A673 (cell line): Measurements from ENCODE around the gene CTNNA2. TPM values are rescaled to one million over a fixed set of nuclear protein-coding genes. Genes with fewer than 3 reads are reported as not detected.

Experiments used
- BruUV-seq: library from RNA; stranded (reverse); fragments of 400-500 nt; replicated peaks from 2 replicates; lab custom pipeline; 2021; lab: Mats Ljungman, UMichigan
- CTCF ChIA-PET: fragments of 300-600 bp; sonication (Branson Sonifier 250); formaldehyde crosslinking; loops from one replicate; lab custom pipeline; 2022; ENCODE audit warnings: antibody characterized with exemption; lab: Charles Lee
- POLR2A ChIA-PET: fragments of 300-600 bp; sonication (Branson Sonifier 250); formaldehyde crosslinking; loops from one replicate; lab custom pipeline; 2022; ENCODE audit warnings: antibody characterized with exemption; ENCODE audit not compliant: low non-redundant PET; lab: Charles Lee
- DNase-seq: peaks from one replicate; pipeline ENCODE4 v3.0.0-alpha.2; 2015; ENCODE audit warnings: low spot score
- H3K27ac ChIP-seq: fragments of 200-600 bp; sonication (generic); 2 replicates; pipeline ENCODE4 v1.5.1; 2016; ENCODE audit warnings: mixed run types, low read depth, mild to moderate bottlenecking, mixed read lengths, antibody characterized with exemption, low read length; ENCODE audit not compliant: poor library complexity, severe bottlenecking
- H3K27me3 ChIP-seq: fragments of 200-600 bp; sonication (generic); replicated peaks from 2 replicates; pipeline ENCODE4 v1.6.1; 2017; ENCODE audit warnings: mixed run types, low read depth, mild to moderate bottlenecking, mixed read lengths, antibody characterized with exemption, low read length; ENCODE audit not compliant: insufficient read depth, poor library complexity
- H3K36me3 ChIP-seq: fragments of 200-600 bp; sonication (generic); 2 replicates; pipeline ENCODE4 v1.6.1; 2016; ENCODE audit warnings: mixed run types, mild to moderate bottlenecking, mixed read lengths, antibody characterized with exemption, low read length; ENCODE audit not compliant: insufficient read depth, poor library complexity, severe bottlenecking
- H3K4me1 ChIP-seq: fragments of 200-600 bp; sonication (generic); 2 replicates; pipeline ENCODE4 v1.6.1; 2017; ENCODE audit warnings: mixed run types, mild to moderate bottlenecking, mixed read lengths, antibody characterized with exemption, low read length; ENCODE audit not compliant: insufficient read depth, poor library complexity, severe bottlenecking
- H3K4me3 ChIP-seq: fragments of 200-600 bp; sonication (generic); 2 replicates; pipeline ENCODE4 v1.5.1; 2016; ENCODE audit warnings: low read depth, mixed run types, mild to moderate bottlenecking, mixed read lengths, low read length; ENCODE audit not compliant: poor library complexity, severe bottlenecking
- H3K9me3 ChIP-seq: fragments of 200-600 bp; sonication (generic); 2 replicates; pipeline ENCODE4 v1.6.1; 2016; ENCODE audit warnings: mixed run types, low read depth, mild to moderate bottlenecking, mixed read lengths, antibody characterized with exemption, low read length; ENCODE audit not compliant: poor library complexity, severe bottlenecking
- EZH2 ChIP-seq: fragments of 200-600 bp; sonication (generic); IDR thresholded peaks from 2 replicates; pipeline ENCODE4 v1.6.1; 2017; ENCODE audit warnings: borderline replicate concordance, low read depth, mild to moderate bottlenecking, mixed read lengths, antibody characterized with exemption, low read length; ENCODE audit not compliant: poor library complexity, severe bottlenecking
- intact Hi-C: fragments of 100-400 bp; cut with micrococcal nuclease; formaldehyde crosslinking; loops from one replicate; pipeline ENCODE4 v1.10.0; 2022; ENCODE audit not compliant: unreplicated experiment
- total RNA-seq: library from RNA; stranded (reverse); gene quantifications from 2 replicates; pipeline ENCODE4 v1.2.3, GENCODE V29; 2021
- TF ChIP-seq, protein P1 (sequence below): fragments of 300-800, 200-600 bp; sonication (generic); conservative IDR thresholded peaks from 2 replicates; pipeline ENCODE4 v1.5.1; 2017; ENCODE audit warnings: low read depth, mild to moderate bottlenecking, antibody characterized with exemption, low read length, moderate library complexity, mixed read lengths

The CTNNA2 gene
- total RNA-seq, 1 experiment from 2014 or later: not detected

DNA sequence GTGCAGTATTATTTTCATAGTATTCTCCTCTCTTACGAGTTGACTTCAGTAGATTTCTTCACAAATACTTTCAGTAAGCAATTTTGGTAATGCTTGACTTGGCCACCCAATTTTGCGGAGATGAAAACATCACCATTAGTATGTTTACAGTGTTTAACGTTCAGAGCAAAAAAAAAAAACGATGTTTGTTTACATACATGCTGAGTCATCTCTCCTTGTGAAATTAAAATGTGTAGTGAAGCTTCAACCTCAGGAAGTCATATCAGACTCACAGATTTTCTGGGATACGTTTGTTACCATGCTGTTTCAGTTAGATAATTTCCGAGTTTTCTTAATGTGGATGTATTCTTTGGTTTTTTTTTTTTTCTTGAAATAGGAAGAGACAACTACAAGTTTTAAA is 100.1 kb downstream of the CTNNA2 start:
- no peak overlapping the region for H3K4me3 ChIP-seq
- no peak overlapping the region for H3K27ac ChIP-seq
- no peak for TF ChIP-seq EZH2
- TF ChIP-seq, protein P1, sequence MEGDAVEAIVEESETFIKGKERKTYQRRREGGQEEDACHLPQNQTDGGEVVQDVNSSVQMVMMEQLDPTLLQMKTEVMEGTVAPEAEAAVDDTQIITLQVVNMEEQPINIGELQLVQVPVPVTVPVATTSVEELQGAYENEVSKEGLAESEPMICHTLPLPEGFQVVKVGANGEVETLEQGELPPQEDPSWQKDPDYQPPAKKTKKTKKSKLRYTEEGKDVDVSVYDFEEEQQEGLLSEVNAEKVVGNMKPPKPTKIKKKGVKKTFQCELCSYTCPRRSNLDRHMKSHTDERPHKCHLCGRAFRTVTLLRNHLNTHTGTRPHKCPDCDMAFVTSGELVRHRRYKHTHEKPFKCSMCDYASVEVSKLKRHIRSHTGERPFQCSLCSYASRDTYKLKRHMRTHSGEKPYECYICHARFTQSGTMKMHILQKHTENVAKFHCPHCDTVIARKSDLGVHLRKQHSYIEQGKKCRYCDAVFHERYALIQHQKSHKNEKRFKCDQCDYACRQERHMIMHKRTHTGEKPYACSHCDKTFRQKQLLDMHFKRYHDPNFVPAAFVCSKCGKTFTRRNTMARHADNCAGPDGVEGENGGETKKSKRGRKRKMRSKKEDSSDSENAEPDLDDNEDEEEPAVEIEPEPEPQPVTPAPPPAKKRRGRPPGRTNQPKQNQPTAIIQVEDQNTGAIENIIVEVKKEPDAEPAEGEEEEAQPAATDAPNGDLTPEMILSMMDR: no peak
- no peaks in the 10 kb centered on the region for H3K36me3 ChIP-seq
- intact Hi-C loops: no loop called here
- DNase-seq: no peak
- H3K9me3 ChIP-seq: no peaks in the 10 kb centered on the region
- BruUV-seq: no TSS peak
- H3K4me1 ChIP-seq: no peaks in the 10 kb centered on the region
- CTCF ChIA-PET: no interaction called here
- H3K27me3 ChIP-seq: no peaks in the 10 kb centered on the region
- POLR2A ChIA-PET: no interaction called here

GRCh38 chr2:79619442-79619841 is 106.6 kb downstream of the CTNNA2 start:
- POLR2A ChIA-PET: no interaction called here
- intact Hi-C loops: no loop called here
- TF ChIP-seq, protein P1: no peak
- TF ChIP-seq EZH2: no peak
- no peaks in the 10 kb centered on the region for H3K36me3 ChIP-seq
- DNase-seq: no peak
- H3K4me1 ChIP-seq: no peaks in the 10 kb centered on the region
- no TSS peak for BruUV-seq
- H3K9me3 ChIP-seq: no peaks in the 10 kb centered on the region
- H3K27me3 ChIP-seq: no peaks in the 10 kb centered on the region
- H3K27ac ChIP-seq: no peak overlapping the region
- no peak overlapping the region for H3K4me3 ChIP-seq
- CTCF ChIA-PET: no interaction called here

DNA sequence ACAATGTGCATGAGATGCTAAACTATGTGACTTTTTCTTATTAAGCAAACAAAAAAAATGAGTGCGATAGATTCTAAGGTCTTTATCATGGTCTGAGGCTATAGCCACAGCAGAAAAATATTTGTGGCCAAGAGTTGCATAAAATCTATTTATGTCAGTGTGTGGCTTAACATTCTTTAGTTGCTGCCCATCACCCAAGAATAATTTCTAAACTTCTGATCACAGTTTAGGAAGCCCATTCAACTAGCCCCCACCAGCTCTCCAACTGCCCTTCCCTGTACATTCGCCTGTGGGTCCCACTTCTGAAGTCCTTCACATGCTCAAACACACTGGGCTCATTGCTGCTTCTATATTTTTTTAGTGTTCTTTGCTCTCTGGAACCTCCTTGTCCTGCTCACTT is 107.1 kb downstream of the CTNNA2 start:
- ChIA-PET CTCF (no interaction called here), POLR2A (no interaction called here)
- no peak overlapping the region for H3K27ac ChIP-seq
- intact Hi-C loops: no loop called here
- no peaks in the 10 kb centered on the region for H3K4me1 ChIP-seq
- no TSS peak for BruUV-seq
- no peak overlapping the region for H3K4me3 ChIP-seq
- H3K36me3 ChIP-seq: no peaks in the 10 kb centered on the region
- no peaks in the 10 kb centered on the region for H3K27me3 ChIP-seq
- TF ChIP-seq, protein P1: no peak
- no peak for TF ChIP-seq EZH2
- no peaks in the 10 kb centered on the region for H3K9me3 ChIP-seq
- DNase-seq: no peak
